HepG2 (cell line): ENCODE results near the gene MGAT5.

Source experiments
- CBX5 ChIP-seq: sonication (generic); formaldehyde crosslinking; IDR thresholded peaks from 2 replicates; pipeline ENCODE4 v1.4.0; 2020; ENCODE audit warnings: missing genetic modification reagents, borderline replicate concordance
- RXRA ChIP-seq: sonication (generic); formaldehyde crosslinking; IDR thresholded peaks from 2 replicates; pipeline ENCODE4 v1.5.1; 2020; ENCODE audit warnings: missing genetic modification reagents
- SRF ChIP-seq: IDR thresholded peaks from 2 replicates; pipeline ENCODE4 v1.6.1; 2011; ENCODE audit warnings: mild to moderate bottlenecking, low read depth, low read length, moderate library complexity
- XBP1 ChIP-seq: sonication (generic); formaldehyde crosslinking; IDR thresholded peaks from 2 replicates; pipeline ENCODE4 v1.5.0; 2020; ENCODE audit warnings: missing genetic modification reagents
- ZFP1 ChIP-seq: IDR thresholded peaks from 2 replicates; pipeline ENCODE4 v1.6.1; 2016
- TF ChIP-seq, protein P1 (sequence below): sonication (generic); formaldehyde crosslinking; IDR thresholded peaks from 2 replicates; pipeline ENCODE4 v1.5.0; 2020; ENCODE audit warnings: mild to moderate bottlenecking, missing genetic modification reagents, moderate library complexity

DNA sequence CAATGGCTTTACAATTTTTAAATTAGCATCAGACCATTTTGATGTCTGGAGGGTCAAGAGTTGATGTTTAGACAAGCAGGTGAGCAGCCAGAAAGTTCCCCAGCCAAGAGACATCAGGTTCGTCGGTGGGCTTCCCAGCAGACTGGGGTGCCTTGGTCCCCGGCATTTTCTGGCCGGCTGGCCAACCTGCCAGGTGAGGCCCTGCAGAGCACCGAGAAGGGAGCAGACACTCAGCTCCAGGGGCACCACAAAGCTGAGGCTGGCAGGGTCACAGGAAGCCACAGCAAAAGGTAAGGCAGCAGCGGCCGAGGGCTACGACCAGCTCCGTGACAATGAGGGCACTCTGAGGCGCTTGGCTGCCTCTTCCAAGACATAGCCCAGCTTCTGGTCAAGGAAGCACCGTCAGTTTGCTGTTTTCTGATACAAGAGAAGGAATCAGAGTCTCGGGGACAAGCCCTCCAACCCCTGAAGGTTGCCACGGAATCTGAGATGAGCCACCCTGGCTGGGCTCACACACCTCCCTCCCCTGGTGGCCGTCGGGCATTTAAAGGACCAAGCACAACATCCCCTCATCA is 229.0 kb downstream of the MGAT5 start:
- TF ChIP-seq, protein P1, sequence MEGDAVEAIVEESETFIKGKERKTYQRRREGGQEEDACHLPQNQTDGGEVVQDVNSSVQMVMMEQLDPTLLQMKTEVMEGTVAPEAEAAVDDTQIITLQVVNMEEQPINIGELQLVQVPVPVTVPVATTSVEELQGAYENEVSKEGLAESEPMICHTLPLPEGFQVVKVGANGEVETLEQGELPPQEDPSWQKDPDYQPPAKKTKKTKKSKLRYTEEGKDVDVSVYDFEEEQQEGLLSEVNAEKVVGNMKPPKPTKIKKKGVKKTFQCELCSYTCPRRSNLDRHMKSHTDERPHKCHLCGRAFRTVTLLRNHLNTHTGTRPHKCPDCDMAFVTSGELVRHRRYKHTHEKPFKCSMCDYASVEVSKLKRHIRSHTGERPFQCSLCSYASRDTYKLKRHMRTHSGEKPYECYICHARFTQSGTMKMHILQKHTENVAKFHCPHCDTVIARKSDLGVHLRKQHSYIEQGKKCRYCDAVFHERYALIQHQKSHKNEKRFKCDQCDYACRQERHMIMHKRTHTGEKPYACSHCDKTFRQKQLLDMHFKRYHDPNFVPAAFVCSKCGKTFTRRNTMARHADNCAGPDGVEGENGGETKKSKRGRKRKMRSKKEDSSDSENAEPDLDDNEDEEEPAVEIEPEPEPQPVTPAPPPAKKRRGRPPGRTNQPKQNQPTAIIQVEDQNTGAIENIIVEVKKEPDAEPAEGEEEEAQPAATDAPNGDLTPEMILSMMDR (CRISPR knock-in tag), result no peak
- TF ChIP-seq RXRA (CRISPR knock-in tag) (no peak), CBX5 (CRISPR knock-in tag) (no peak), SRF (no peak), XBP1 (no peak), ZFP1 (no peak)
